ENCODE measurements around the gene NFYA.
A peak's percentile ranks its signal among the peaks of the same experiment; 100 is the strongest.

NFYA gene

GRCh38 chr6:41047306-41047705 is 25.5 kb upstream of the NFYA start:
- DNase-seq: no peak

- no peak for DNase-seq
Observed at GRCh38 chr6:41047745-41048732, 24.7 kb upstream of the NFYA start.

- DNase-seq: no peak
Observed at GRCh38 chr6:41049521-41049920, 23.3 kb upstream of the NFYA start.

GRCh38 chr6:41049955-41050354 is 22.8 kb upstream of the NFYA start:
- no peak for DNase-seq

GRCh38 chr6:41050536-41050935 is 22.2 kb upstream of the NFYA start:
- DNase-seq: no peak

GRCh38 chr6:41051873-41052272 is 20.9 kb upstream of the NFYA start:
- DNase-seq: no peak

- peak; percentile 96 for DNase-seq
Observed at GRCh38 chr6:41053041-41053440, 19.7 kb upstream of the NFYA start, which contains the start of gene APOBEC2. APOBEC2 (plus strand) TSS chr6:41053202; CDS start chr6:41053348, 146 bp downstream.

- DNase-seq: peak; percentile 83
Observed at GRCh38 chr6:41054511-41054910, 18.3 kb upstream of the NFYA start.

GRCh38 chr6:41055149-41055548 is 17.6 kb upstream of the NFYA start:
- DNase-seq: peak; percentile 86

- no peak for DNase-seq
Observed at GRCh38 chr6:41056768-41057490, 15.8 kb upstream of the NFYA start.

GRCh38 chr6:41058783-41059181 is 14.0 kb upstream of the NFYA start:
- DNase-seq: no peak

- no peak for DNase-seq
Observed at GRCh38 chr6:41059556-41059955, 13.2 kb upstream of the NFYA start.

GRCh38 chr6:41061196-41061726 is 11.5 kb upstream of the NFYA start:
- no peak for DNase-seq

GRCh38 chr6:41062056-41062455 is 10.7 kb upstream of the NFYA start:
- DNase-seq: no peak

- no peak for DNase-seq
Observed at GRCh38 chr6:41063884-41064285, 8.9 kb upstream of the NFYA start.

GRCh38 chr6:41064841-41065240 is 7.9 kb upstream of the NFYA start:
- DNase-seq: no peak

GRCh38 chr6:41065550-41066026 is 7.2 kb upstream of the NFYA start:
- DNase-seq: no peak

GRCh38 chr6:41066867-41067304 is 5.9 kb upstream of the NFYA start:
- DNase-seq: peak; percentile 85

GRCh38 chr6:41071501-41071922 is 1.3 kb upstream of the NFYA start:
- DNase-seq: no peak

- peak; percentile 100 for DNase-seq
Observed at GRCh38 chr6:41071923-41072835, 595 bp upstream of the NFYA start, which contains the start of gene OARD1. OARD1 (minus strand) TSS chr6:41072356; CDS start chr6:41071634, 722 bp downstream.

GRCh38 chr6:41073203-41073967 is 611 bp downstream of the NFYA start:
- DNase-seq: peak; percentile 94

Data from NCI-H82 (cell line).